GM18507 (cell line): Measurements from ENCODE around the gene RFX5.
"Not testable (repeated sequence)": the region's sequence is repeated elsewhere in the genome, so short reads cannot be mapped to it uniquely, and the experiment has no call there.

Source experiments
- DNase-seq: peaks from one replicate; pipeline ENCODE4 v3.0.0; 2011; ENCODE audit warnings: low read depth; ENCODE audit not compliant: insufficient read length; ENCODE audit errors: extremely low spot score
- FAIRE-seq: peaks from 2 replicates; lab custom pipeline; 2011; peaks lifted over from hg19 to GRCh38; lab: Jason Lieb, UNC

Gene RFX5

DNA sequence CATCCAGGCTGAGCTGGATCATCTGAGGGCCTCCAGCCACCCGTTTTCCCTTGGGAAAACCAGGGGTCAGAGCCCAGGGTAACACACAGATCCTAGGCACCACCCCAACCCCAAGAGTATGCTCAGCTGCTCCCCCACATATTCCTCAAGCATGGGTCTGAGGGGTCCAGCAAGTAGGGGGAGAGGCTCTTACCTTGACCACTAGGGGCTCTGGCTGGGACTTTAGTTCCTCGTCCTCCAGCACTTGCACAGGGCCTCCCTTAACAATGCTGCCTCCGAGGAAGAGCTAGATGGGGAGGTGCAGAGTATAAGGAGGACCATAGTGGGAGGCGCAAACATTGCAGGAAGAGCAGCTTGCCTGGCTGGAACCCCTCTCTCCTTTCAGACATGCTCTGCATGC lies 17.9 kb upstream of the RFX5 start:
- no peak for FAIRE-seq
- no peak for DNase-seq

GRCh38 chr1:151362308-151363155 lies 15.5 kb upstream of the RFX5 start:
- DNase-seq (no peak), FAIRE-seq (no peak)

DNA sequence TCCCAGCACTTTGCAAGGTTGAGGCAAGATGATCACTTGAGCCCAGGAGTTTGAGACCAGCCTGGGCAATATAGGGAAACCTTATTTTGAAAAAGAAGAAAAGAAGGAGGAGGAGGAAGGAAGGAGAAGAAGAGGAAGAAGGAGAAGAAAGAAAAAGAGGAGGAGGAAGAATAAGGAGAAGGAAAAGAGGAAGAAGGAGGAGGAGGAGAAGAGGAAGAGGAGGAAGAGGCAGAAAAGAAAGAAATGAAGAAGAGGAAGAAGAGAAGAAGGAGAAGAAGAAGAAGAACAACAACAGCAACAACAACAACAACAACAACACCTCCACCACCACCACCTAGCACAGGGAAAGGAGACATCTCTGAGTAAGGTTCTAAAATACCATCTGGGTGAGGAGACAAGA lies 14.8 kb upstream of the RFX5 start:
- FAIRE-seq (no peak), DNase-seq (no peak)

DNA sequence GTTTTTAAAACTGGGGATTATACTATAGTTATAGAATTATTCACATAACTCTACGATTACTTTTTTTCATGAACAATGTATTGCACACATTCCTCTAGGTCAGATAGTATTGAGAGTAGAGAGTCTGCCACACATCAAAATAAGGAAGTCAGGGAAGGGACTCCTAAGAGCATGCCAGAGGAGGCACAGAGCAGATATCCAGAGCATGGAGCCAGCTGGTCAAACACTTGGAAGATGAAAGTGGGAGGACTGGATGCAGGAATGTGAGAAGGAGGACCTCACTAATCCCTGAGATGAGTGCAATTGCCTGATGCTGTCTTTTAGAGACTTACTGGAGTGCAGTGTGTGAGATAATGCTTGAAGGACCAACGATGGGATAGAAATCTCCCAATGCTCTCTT lies 9.6 kb upstream of the RFX5 start:
- DNase-seq: no peak
- no peak for FAIRE-seq

GRCh38 chr1:151352021-151352718 lies 5.1 kb upstream of the RFX5 start:
- DNase-seq (no peak), FAIRE-seq (no peak)

- not testable (repeated sequence) for FAIRE-seq, DNase-seq
Measured at GRCh38 chr1:151350323-151350722, 3.3 kb upstream of the RFX5 start.

GRCh38 chr1:151347523-151348246 lies 633 bp upstream of the RFX5 start:
- peak; percentile 9 for FAIRE-seq

DNA sequence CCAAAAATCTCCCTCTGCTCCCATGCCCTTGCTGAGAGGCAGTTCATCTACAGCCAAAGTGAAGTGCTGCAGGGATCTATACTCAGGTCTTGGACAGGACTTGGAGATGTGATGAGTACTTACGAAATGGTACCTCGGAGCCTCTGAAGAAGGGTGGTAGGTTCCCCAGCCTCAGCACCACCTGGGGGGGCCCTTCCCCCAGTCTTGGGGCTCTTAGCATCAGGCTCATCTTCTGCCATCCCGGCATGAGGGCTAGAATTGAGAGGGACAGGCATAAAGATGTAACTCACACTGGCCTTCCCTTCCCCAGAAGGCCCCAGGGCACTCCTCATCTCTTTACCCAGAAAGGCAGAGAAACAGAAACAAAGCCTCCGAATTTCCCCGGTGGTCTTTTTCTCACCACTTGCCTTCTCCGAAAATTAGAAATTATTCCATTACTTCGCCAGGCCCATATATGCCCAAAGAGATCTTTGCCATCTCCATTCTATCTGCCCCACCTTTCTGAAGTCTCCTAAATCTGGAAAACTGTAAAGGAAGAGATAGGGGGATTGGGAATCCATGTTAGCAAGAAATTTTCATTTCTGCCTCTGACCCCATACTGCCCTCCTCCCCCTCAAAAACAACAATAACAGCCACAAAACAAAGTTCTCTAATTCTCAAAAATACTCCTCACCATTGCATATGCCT lies 827 bp downstream of the RFX5 start:
- no peak for FAIRE-seq

More at GRCh38 chr1:151347523-151348246, 633 bp upstream of the RFX5 start:
- DNase-seq: no peak

DNA sequence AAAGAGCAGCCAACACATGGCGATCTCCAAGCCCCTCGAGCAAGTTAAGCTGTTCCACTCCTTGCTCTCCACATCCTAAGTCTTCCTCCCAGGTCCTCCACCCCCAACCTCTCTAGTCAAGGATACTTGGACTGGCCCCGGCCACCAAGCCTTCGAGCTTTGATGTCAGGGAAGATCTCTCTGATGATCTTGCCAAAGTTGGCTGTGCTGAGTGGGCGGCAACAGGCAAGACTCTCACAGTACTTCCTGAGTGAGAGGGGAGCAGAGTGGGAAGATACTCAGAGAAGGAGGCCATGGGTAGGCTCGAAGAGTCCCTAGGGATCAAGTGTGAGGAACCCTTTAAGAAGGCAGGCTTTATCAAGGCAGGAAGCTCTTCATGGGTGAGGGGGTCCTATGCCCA lies 2.8 kb downstream of the RFX5 start:
- FAIRE-seq: no peak

More for the DNA sequence above, 827 bp downstream of the RFX5 start:
- DNase-seq: no peak

GRCh38 chr1:151343587-151343986 lies 3.5 kb downstream of the RFX5 start:
- DNase-seq: no peak
- no peak for FAIRE-seq

More for the DNA sequence above, 2.8 kb downstream of the RFX5 start:
- DNase-seq: no peak

DNA sequence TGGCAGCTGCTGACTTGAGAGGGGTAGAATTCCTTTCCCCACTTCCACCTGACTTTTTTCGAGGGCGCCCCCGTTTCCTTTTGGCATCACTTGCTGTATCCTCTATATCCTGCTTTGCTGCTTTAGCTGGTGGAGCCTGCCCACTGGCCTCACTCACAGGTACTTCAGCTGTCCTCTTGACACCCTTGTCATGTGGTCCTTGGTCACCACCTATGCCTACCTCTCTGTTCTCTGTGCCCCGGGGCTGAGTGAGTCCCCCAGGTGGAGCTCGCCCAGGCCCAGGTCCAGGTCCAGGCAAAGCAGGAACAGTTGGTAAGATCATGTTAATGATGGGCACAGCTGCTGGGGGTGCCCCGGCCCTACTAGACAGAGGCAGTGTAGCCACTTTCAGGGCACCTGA lies 4.5 kb downstream of the RFX5 start:
- no peak for FAIRE-seq

GRCh38 chr1:151342021-151342420 lies 5.0 kb downstream of the RFX5 start:
- FAIRE-seq (no peak), DNase-seq (no peak)

More for the DNA sequence above, 4.5 kb downstream of the RFX5 start:
- DNase-seq: no peak

- DNase-seq (no peak), FAIRE-seq (peak; percentile 85)
Measured at GRCh38 chr1:151340870-151341754, 5.9 kb downstream of the RFX5 start.

DNA sequence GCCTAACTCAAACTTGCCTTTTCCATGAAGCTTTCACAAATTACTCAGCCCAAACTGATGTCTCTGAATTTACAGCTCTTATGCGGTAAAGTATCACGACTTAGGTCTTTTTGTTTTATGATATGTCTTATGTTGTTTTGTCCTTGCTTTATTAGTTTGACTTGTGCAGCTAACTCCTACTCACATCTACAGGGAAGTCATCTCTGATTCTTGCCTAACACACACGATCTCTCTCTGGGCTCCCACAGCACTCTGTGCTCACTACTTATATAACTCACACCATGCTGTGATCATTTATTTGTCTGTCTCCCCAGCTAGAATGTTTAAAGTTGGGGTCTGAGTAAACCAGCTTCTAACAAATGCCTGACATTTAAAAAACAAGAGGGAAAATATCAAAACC lies 10.5 kb downstream of the RFX5 start:
- no peak for FAIRE-seq

GRCh38 chr1:151334822-151335221 lies 12.2 kb downstream of the RFX5 start:
- FAIRE-seq: no peak
- no peak for DNase-seq

More for the DNA sequence above, 10.5 kb downstream of the RFX5 start:
- DNase-seq: no peak

- no peak for FAIRE-seq
- no peak for DNase-seq
Measured at GRCh38 chr1:151327903-151328674, 19.0 kb downstream of the RFX5 start.

- peak; percentile 92 for FAIRE-seq
Measured at GRCh38 chr1:151327223-151327902, 19.7 kb downstream of the RFX5 start, which contains the start of gene PI4KB. TSS of gene PI4KB (minus strand) at chr1:151327416. CDS start at chr1:151316481, 10,935 bp downstream.

More at GRCh38 chr1:151327223-151327902, 19.7 kb downstream of the RFX5 start, which contains the start of gene PI4KB:
- DNase-seq: peak; percentile 95
